HPDE6-E6E7 (cell line): ENCODE results near the gene RAB3A.

ENCODE experiments used
- DNase-seq: peaks from one replicate; pipeline ENCODE4 v3.0.0; 2011; ENCODE audit warnings: missing footprints; ENCODE audit errors: extremely low spot score

Gene RAB3A

DNA sequence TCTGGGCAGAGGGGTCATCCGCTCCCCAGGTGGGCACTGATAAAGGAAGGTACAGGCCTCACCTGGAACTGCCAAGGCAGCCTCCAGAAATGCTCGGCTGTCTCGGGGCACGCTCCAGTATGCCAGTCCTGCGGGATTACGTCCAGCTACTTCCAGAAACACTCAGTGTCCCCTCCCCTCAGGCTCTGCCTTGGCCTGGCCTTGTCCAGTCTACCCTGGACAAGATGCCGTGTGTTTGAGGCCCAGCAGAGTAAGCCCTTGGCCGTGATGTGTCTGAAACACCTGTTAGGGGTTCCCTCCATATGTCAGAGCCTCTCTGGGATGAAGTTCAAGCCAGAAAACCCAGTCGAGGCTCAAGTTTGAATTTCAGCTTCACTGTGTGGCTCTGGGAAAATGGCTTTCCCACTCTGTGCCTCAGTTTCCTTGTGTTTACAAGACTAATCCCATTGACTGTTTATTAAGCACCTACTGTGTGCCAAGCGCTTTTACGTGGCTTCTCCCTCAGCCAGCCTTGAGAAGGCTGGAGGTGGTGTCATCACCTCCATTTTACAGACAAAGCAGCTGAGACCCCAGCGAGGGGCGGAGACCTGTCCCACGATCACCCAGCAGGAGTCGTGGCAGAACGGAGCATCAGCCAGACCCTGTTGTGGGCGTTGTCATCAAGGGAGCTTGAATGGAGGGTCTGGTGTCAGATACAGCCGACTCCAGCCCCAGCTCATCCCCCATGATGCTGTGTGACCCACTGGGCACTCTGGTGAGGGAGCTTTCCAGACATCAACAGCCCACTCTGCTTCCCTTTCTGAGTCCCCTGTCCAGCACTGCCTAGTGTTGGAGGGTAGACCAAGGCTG lies 52.8 kb downstream of the RAB3A start:
- no peak for DNase-seq

DNA sequence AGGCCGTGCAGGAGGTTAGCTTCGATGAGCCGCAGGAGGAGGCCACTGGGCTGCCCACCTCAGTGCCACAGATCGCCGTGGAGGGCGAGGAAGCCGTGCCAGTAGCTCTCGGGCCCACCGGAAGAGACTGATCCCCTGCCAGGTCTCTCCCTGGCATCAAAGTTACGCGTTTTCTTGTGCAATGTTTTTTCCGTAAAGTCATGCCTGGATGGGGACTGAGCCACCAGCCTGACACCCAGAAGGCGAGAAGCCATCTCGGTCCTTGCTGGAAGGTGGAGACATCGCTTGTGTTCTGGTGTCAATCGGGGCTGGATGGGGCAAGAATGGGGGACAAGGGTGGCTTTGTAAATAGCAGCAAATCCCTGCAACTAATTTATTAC lies 54.3 kb downstream of the RAB3A start:
- no peak for DNase-seq

- DNase-seq = no peak
Observed at GRCh38 chr19:18147396-18147795, 56.4 kb downstream of the RAB3A start.
